GM12878 (cell line): Measurements from ENCODE around the gene KRT4. TPM values are rescaled to one million over a fixed set of nuclear protein-coding genes. Genes with fewer than 3 reads are reported as not detected.

Experiments
- ATAC-seq: fragments of 200-7000 bp; cut with Tn5 transposase; 3 replicates; pipeline ENCODE4 v1.9.1; 2020; ENCODE audit warnings: mild to moderate bottlenecking, moderate library complexity
- BruUV-seq: library from RNA; stranded (reverse); fragments of 400-500 nt; replicated peaks from 2 replicates; lab custom pipeline; 2021; lab: Mats Ljungman, UMichigan
- CTCF ChIA-PET: fragments of 300-600 bp; sonication (Branson Sonifier 250); formaldehyde crosslinking; extraction: SDS; loops from one replicate; lab custom pipeline; 2021; ENCODE audit warnings: inconsistent platforms; lab: Yijun Ruan, JAX
- POLR2A ChIA-PET: fragments of 350-600 bp; formaldehyde crosslinking; extraction: SDS; loops from one replicate; lab custom pipeline; 2021; ENCODE audit warnings: inconsistent platforms; lab: Charles Lee
- RAD21 ChIA-PET: fragments of 300-600 bp; sonication (Branson Sonifier 250); formaldehyde crosslinking; loops from one replicate; lab custom pipeline; 2023; ENCODE audit warnings: antibody characterized with exemption; ENCODE audit not compliant: unreplicated experiment; lab: Charles Lee
- SMC1A ChIA-PET: fragments of 300-600 bp; sonication (Branson Sonifier 250); formaldehyde crosslinking; loops from one replicate; lab custom pipeline; 2023; ENCODE audit not compliant: unreplicated experiment, uncharacterized antibody; lab: Charles Lee
- DNase-seq: peaks from one replicate; pipeline ENCODE4 v3.0.0-alpha.2; 2011; ENCODE audit warnings: low read depth, low spot score
- FAIRE-seq: peaks from 3 replicates; lab custom pipeline; 2011; peaks lifted over from hg19 to GRCh38; lab: Jason Lieb, UNC
- H2AFZ ChIP-seq: 2 replicates; pipeline ENCODE4 v1.6.0; 2011; ENCODE audit warnings: low read depth, low read length, control low read depth; ENCODE audit not compliant: control insufficient read depth
- H3K27ac ChIP-seq: 2 replicates; pipeline ENCODE4 v1.5.1; 2011; ENCODE audit warnings: control low read depth; ENCODE audit not compliant: control insufficient read depth, insufficient read depth
- H3K27me3 ChIP-seq, 2 experiments: replicated peaks in 1 of 2; 2 replicates each; pipeline versions ENCODE4 v1.6.0 to v1.6.1; 2011; ENCODE audit warnings: low read length in 1 of 2; ENCODE audit not compliant: control insufficient read depth in 2 of 2, insufficient read depth in 2 of 2
- H3K36me3 ChIP-seq, 2 experiments: 2 replicates each; pipeline ENCODE4 v1.5.1; 2011; ENCODE audit warnings: low read length in 1 of 2; ENCODE audit not compliant: control insufficient read depth in 2 of 2, insufficient read depth in 2 of 2
- H3K4me1 ChIP-seq: 2 replicates; pipeline ENCODE4 v1.6.1; 2011; ENCODE audit warnings: mild to moderate bottlenecking, low read length, moderate library complexity, mixed read lengths; ENCODE audit not compliant: control insufficient read depth, insufficient read depth
- H3K4me2 ChIP-seq: 2 replicates; pipeline ENCODE4 v1.6.0; 2011; ENCODE audit warnings: control low read depth; ENCODE audit not compliant: control insufficient read depth, insufficient read depth
- H3K4me3 ChIP-seq: fragments of 200-600 bp; sonication (generic); 2 replicates; pipeline ENCODE4 v1.5.1; 2016
- H3K79me2 ChIP-seq: 2 replicates; pipeline ENCODE4 v1.6.0; 2011; ENCODE audit warnings: low read length; ENCODE audit not compliant: control insufficient read depth, insufficient read depth
- H3K9ac ChIP-seq: 2 replicates; pipeline ENCODE4 v1.8.0; 2011; ENCODE audit warnings: low read length, control low read depth, mixed read lengths; ENCODE audit not compliant: control insufficient read depth, insufficient read depth
- H3K9me3 ChIP-seq: replicated peaks from 3 replicates; pipeline ENCODE4 v1.5.1; 2011; ENCODE audit warnings: mild to moderate bottlenecking, low read length; ENCODE audit not compliant: control insufficient read depth, insufficient read depth
- H4K20me1 ChIP-seq: 2 replicates; pipeline ENCODE4 v1.6.0; 2011; ENCODE audit not compliant: control insufficient read depth, insufficient read depth
- MEF2B ChIP-seq: fragments of 450-650 bp; IDR thresholded peaks from 2 replicates; pipeline ENCODE4 v1.6.1; 2018; ENCODE audit warnings: mild to moderate bottlenecking, moderate library complexity; ENCODE audit not compliant: partially characterized antibody, poor library complexity, severe bottlenecking
- RAD51 ChIP-seq: fragments of 450-650 bp; IDR thresholded peaks from 2 replicates; pipeline ENCODE4 v1.6.1; 2016; ENCODE audit warnings: moderate library complexity, mild to moderate bottlenecking, inconsistent platforms
- SIX5 ChIP-seq: IDR thresholded peaks from 2 replicates; pipeline ENCODE4 v1.6.1; 2011; ENCODE audit warnings: mild to moderate bottlenecking, low read depth, low read length, moderate library complexity; ENCODE audit not compliant: severe bottlenecking
- SREBF2 ChIP-seq: IDR thresholded peaks from 2 replicates; pipeline ENCODE4 v1.6.1; 2012; ENCODE audit warnings: mild to moderate bottlenecking, low read length
- WGBS: methylation state at CpG from one replicate; pipeline ENCODE4 v1.1.6; 2016; ENCODE audit warnings: low lambda C conversion rate; ENCODE audit not compliant: insufficient replicate concordance, insufficient coverage; ENCODE audit errors: missing lambda C conversion rate; 5-methylcytosine and 5-hydroxymethylcytosine counted together
- in situ Hi-C: fragments of 300-500 bp; cut with MboI; formaldehyde crosslinking; loops from 9 replicates; pipeline ENCODE4 v1.14.3; 2018; ENCODE audit warnings: mixed read lengths
- intact Hi-C: fragments of 100-400 bp; cut with micrococcal nuclease; formaldehyde crosslinking; loops from one replicate; pipeline ENCODE4 v1.14.2; 2022; ENCODE audit not compliant: unreplicated experiment
- polyA plus RNA-seq, 11 experiments: library from polyadenylated mRNA; depleted of rRNA in 4 of 11; unstranded in 6 of 11; stranded (reverse) in 5 of 11; fragments of >200 nt; fragmentation: Nextera tagmentation in 4 of 11; fragmentation: Illumina TruSeq in 1 of 11; extraction: Ambion mirVana in 4 of 11; extraction: Trizol in 1 of 11; gene quantifications; 1 replicate in 1 of 11; 2 replicates in 10 of 11; pipeline versions ENCODE4 v1.2.1 to v1.2.3, GENCODE V29; 2011 to 2016; ENCODE audit warnings: inconsistent platforms in 2 of 11, missing spikeins in 2 of 11, low read depth in 1 of 11
- total RNA-seq, 4 experiments: library from RNA; depleted of rRNA in 3 of 4; stranded (reverse); fragments of >200 nt in 3 of 4; fragmentation: Illumina TruSeq in 1 of 4; extraction: Trizol in 1 of 4; gene quantifications; 2 replicates each; pipeline versions ENCODE4 v1.2.1 to v1.2.3, GENCODE V29; 2013 to 2021
- TF ChIP-seq, protein P1 (sequence below): fragments of 150-350 bp; IDR thresholded peaks from 2 replicates; pipeline ENCODE4 v1.6.1; 2014; ENCODE audit warnings: mild to moderate bottlenecking, low read depth, low read length

KRT4 gene
- total and polyA plus RNA-seq, 10 of the 15 experiments (the other 5 are each of a cell fraction or from before 2014, with no cell fraction given) = not detected

DNA sequence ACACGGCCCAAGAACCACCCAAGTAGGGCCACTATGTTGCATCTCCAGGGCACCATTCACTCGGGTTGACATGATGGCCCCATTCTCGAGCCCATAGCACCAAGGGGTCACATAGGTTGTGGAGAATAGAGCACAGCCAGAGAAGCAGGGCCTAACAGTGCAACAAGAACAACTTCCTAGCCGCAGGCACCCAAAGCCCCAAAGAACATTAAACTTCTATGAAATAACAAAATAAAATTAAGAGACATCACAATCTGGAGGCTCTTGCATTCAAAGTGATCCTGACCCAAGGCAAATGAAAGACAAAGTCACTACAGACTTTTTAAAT, 1.9 kb downstream of the KRT4 start:
- Histone ChIP-seq H3K27me3 (peaks cover 0 to 5% of the 10 kb centered on the region in 2 experiments; a peak in 2 of 4 replicates), H3K79me2 (no peaks in the 10 kb centered on the region), H4K20me1 (no peaks in the 10 kb centered on the region)
- SMC1A ChIA-PET = no interaction called here
- RAD21 ChIA-PET = no interaction called here
- TF ChIP-seq MEF2B = no peak
- TF ChIP-seq RAD51 = no peak
- no peak for TF ChIP-seq SREBF2
- TF ChIP-seq, protein P1, sequence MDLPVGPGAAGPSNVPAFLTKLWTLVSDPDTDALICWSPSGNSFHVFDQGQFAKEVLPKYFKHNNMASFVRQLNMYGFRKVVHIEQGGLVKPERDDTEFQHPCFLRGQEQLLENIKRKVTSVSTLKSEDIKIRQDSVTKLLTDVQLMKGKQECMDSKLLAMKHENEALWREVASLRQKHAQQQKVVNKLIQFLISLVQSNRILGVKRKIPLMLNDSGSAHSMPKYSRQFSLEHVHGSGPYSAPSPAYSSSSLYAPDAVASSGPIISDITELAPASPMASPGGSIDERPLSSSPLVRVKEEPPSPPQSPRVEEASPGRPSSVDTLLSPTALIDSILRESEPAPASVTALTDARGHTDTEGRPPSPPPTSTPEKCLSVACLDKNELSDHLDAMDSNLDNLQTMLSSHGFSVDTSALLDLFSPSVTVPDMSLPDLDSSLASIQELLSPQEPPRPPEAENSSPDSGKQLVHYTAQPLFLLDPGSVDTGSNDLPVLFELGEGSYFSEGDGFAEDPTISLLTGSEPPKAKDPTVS = no peak
- no peak for TF ChIP-seq SIX5
- TF ChIP-seq, all 136 proteins: peak for 0
- no peaks in the 10 kb centered on the region for H3K9me3 ChIP-seq
- DNase-seq (no peak), FAIRE-seq (no peak), ATAC-seq (no peak)
- no peaks in the 10 kb centered on the region for H3K36me3 ChIP-seq
- CTCF ChIA-PET = no interaction called here
- no peak overlapping the region for H3K27ac ChIP-seq
- no peak overlapping the region for H3K4me3 ChIP-seq
- in situ Hi-C loops = no loop called here
- 3% methylated on average over 4 of the region's 4 CpGs for WGBS
- intact Hi-C loops = no loop called here
- H3K4me2 ChIP-seq = no peak overlapping the region
- H2AFZ ChIP-seq = no peak overlapping the region
- H3K9ac ChIP-seq = no peak overlapping the region
- H3K4me1 ChIP-seq = no peaks in the 10 kb centered on the region
- POLR2A ChIA-PET = interaction anchor here (0.6 kb wide), 1 partner anchor 1287 kb away, joined by 3 read pairs; no protein-coding TSS in a partner anchor
- BruUV-seq = no TSS peak
